Measurements from ENCODE around the gene RIN1. TPM values are rescaled to one million over a fixed set of nuclear protein-coding genes. Genes with fewer than 3 reads are reported as not detected.

Gene RIN1
- total RNA-seq, 2 experiments from 2014 or later, result 1.5 to 1.6 TPM

DNA sequence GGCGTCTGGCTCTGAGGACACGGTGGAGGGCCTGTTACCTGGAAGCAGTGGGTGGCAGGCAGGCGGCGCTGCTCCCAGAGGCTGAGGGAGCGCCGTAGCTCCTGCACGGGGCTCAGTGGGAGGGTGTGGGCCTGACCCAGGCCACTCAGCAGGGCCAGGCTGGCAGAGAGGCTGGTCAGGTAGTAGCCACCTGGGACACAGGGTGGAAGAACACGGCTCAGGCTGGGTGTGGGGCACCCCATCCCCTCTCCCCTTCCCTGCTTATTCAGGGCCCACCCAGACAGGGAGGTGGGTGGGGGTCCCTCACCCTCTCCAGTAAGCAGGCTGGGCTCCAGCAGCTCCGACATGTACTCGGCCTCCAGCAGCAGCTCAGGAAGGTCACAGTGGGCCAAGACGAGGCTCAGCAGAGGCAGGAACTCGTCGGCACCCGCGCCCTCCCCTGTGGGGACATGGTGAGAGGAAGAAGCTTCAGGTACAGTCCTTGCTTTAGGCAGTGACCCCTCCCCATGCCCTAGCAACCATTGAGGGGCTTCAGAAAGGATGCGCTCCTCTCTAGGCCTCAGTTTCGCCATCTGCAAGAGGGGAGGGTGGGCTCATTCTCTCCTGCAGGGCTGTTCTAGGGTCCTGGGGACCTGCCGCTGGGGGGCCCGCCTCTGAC is 2.9 kb downstream of the RIN1 start:
- no peak for DNase-seq
- Mint-ChIP-seq H3K9me3 (ENCODE audit: low read depth) (no peaks in the 10 kb centered on the region), H3K36me3 (ENCODE audit: low read depth) (peaks cover 7% of the 10 kb centered on the region), H3K27me3 (no peaks in the 10 kb centered on the region), H3K27ac (no peak overlapping the region), H3K4me1 (peaks cover 22% of the 10 kb centered on the region), H3K4me3 (no peak overlapping the region)
- ChIA-PET POLR2A (no interaction called here), CTCF (interaction anchor here (0.5 to 1.1 kb wide), 3 partner anchors 11 to 134 kb away, joined by 3 to 6 read pairs (median 5); partner anchors contain the start of gene BRMS1)
- no peak for ATAC-seq
- intact Hi-C loops (cut with DNase I, micrococcal nuclease), result no loop called here

DNA sequence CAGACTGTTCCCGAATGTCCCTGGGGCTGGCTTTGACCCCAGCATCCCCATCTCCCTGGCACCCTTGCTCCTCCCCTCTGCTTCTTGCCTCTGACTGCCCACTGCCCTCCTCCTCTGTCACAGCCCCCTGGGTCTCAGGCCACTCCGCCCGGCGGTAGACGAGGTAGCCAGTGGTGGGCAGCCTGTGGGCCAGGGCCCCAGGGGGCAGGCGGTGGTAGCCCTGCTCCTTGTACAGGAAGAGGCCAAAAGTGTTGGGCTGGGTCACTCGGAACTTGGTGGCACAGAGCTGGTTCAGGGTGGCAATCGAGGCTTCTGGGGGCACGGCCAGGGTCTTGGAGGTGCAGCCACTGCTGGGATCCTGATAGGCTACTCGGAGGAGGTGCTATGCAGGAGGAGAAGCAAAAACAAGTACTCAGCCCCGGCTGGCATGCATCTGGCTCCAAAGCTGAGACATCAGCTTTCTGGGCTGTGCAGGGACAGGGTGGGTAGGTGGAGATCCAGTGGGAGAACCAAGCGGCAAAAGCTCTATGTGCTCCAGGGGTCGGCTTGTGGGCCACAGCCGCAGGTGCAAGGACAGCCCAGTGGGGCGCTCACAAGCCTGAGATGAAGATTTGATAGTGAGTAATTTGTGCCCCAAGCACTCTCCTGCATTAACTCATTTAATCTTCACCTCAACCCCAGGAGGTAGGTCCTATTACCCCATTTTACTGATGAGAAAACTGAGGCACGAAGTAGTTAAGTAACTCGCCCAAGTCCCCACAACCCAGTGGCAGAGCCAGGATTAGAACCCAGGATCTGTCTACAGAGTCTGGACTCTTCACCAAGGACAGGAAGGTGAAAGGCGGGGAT is 3.6 kb downstream of the RIN1 start:
- H3K4me3 Mint-ChIP-seq, result no peak overlapping the region
- peaks cover 7% of the 10 kb centered on the region for H3K36me3 Mint-ChIP-seq (ENCODE audit: low read depth)
- peaks cover 27% of the 10 kb centered on the region for H3K4me1 Mint-ChIP-seq
- ChIA-PET CTCF (interaction anchor here (0.7 to 2.2 kb wide), 5 partner anchors 11 to 32 kb away, joined by 3 to 9 read pairs (median 5); no protein-coding TSS in a partner anchor), POLR2A (interaction anchor here (0.6 kb wide), 1 partner anchor 494 kb away, joined by 3 read pairs; no protein-coding TSS in a partner anchor)
- H3K9me3 Mint-ChIP-seq (ENCODE audit: low read depth), result no peaks in the 10 kb centered on the region
- H3K27ac Mint-ChIP-seq, result no peak overlapping the region
- ATAC-seq (no peak), DNase-seq (no peak)
- intact Hi-C loops (cut with DNase I, micrococcal nuclease), result no loop called here
- no peaks in the 10 kb centered on the region for H3K27me3 Mint-ChIP-seq

DNA sequence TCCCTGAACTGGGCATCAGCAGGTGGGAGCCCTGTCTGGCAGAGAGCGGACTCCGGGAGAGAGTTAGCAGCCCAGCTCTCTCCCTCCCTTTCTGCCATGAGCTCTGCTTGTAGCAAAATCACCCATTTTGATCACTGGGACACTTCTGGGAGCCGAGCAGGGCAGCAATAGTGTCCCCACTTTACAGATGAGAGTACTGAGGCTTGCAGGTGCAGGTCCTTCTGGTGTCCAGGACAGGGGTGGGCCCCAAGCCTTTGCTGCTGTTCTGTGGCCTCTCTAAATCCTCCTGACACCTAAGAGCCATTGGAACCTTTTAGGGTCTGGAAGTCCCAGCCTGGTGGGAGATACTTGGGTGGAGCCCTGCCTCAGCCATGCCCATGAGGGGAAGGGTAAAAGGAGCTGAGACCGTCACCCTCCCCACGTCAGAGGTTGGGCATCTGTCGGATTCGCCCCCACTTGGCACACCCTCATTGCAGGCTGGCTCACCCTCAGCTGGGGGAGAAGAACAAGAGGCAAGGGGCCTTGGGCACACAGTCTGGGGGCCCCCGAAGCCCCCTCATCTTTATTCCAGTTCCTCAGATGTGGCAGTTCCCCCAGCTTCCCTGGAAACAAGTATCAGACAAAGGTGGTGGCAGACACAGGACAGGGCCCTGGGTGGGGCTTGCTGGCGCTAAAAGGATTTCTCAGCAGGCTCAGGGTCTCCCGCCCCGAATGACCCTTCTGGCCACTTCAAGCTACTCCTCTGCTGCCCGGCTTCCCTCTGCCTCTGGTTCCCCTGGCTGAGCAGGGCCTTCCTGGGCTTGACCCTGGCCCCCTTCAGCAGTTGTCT is 4.5 kb downstream of the RIN1 start:
- CTCF ChIA-PET, result interaction anchor here (0.7 to 2.2 kb wide), 4 partner anchors 12 to 31 kb away, joined by 3 to 9 read pairs (median 4); no protein-coding TSS in a partner anchor
- Mint-ChIP-seq H3K36me3 (ENCODE audit: low read depth) (no peaks in the 10 kb centered on the region), H3K27me3 (no peaks in the 10 kb centered on the region), H3K9me3 (ENCODE audit: low read depth) (no peaks in the 10 kb centered on the region), H3K4me1 (peaks cover 24% of the 10 kb centered on the region), H3K4me3 (no peak overlapping the region), H3K27ac (no peak overlapping the region)
- ATAC-seq, result no peak
- no peak for DNase-seq
- intact Hi-C loops (cut with DNase I, micrococcal nuclease), result no loop called here
- POLR2A ChIA-PET, result interaction anchor here (0.6 kb wide), 1 partner anchor 495 kb away, joined by 3 read pairs; no protein-coding TSS in a partner anchor

DNA sequence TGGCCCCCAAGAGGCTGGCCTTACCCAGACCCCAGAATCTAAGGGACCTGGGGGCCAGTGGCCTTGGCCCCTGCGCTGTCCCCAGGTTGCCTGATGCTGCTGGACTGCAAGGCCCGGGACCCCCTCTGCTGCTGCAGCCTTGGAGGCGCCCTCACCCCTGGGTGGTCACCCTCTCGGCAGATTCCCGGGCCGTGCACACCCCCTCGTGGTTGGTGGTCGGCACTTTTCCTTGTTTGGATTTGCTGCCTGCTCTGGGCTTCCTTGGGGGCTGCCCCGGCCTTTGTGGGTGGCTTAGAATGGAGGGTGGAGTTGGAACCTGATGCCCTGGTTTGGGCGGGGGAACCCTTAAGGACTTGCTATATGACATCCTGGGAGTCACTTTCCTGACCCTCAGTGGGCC is 5.3 kb downstream of the RIN1 start:
- H3K27me3 Mint-ChIP-seq, result no peaks in the 10 kb centered on the region
- POLR2A ChIA-PET, result no interaction called here
- no peaks in the 10 kb centered on the region for H3K9me3 Mint-ChIP-seq (ENCODE audit: low read depth)
- CTCF ChIA-PET, result interaction anchor here (0.6 to 2.2 kb wide), 3 partner anchors 13 to 33 kb away, joined by 3 to 9 read pairs (median 6); no protein-coding TSS in a partner anchor
- no peak overlapping the region for H3K4me3 Mint-ChIP-seq
- intact Hi-C loops (cut with DNase I, micrococcal nuclease), result no loop called here
- no peak for DNase-seq
- no peak overlapping the region for H3K27ac Mint-ChIP-seq
- no peaks in the 10 kb centered on the region for H3K36me3 Mint-ChIP-seq (ENCODE audit: low read depth)
- peaks cover 23% of the 10 kb centered on the region for H3K4me1 Mint-ChIP-seq
- no peak for ATAC-seq

DNA sequence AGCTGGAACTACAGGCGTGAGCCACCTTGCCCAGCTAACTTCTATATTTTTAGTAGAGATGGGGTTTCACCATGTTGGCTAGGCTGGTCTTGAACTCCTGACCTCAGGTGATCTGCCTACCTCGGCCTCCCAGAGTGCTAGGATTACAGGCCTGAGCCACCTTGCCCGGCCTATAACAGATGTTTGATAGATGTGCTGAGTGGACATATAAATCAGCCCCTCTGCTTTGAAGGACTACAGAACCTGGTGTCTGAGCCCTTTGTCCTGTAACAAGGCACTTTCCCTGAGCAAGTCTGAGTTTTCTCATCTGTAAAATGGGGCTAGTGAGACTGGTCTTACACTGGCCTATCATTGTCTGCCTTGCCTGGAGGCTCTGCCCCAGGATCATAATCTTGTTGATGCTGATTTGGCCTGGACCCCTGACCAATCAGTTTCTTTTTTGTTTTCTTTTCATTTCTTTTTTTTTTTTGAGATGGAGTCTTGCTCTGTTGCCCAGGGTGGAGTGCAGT is 7.0 kb downstream of the RIN1 start:
- Mint-ChIP-seq H3K4me1 (peaks cover 28% of the 10 kb centered on the region), H3K36me3 (ENCODE audit: low read depth) (no peaks in the 10 kb centered on the region), H3K9me3 (ENCODE audit: low read depth) (no peaks in the 10 kb centered on the region), H3K4me3 (no peak overlapping the region), H3K27ac (no peak overlapping the region), H3K27me3 (no peaks in the 10 kb centered on the region)
- intact Hi-C loops (cut with DNase I, micrococcal nuclease), result loop anchor here in 1 of 2 experiments (5.0 kb wide), 1 partner anchor 107 kb away; no protein-coding TSS in a partner anchor
- ChIA-PET CTCF (interaction anchor here (0.6 to 1.5 kb wide), 6 partner anchors 12 to 49 kb away, joined by 3 to 19 read pairs (median 5); partner anchors contain the start of genes BRMS1 and CD248), POLR2A (no interaction called here)
- ATAC-seq (no peak), DNase-seq (no peak)

DNA sequence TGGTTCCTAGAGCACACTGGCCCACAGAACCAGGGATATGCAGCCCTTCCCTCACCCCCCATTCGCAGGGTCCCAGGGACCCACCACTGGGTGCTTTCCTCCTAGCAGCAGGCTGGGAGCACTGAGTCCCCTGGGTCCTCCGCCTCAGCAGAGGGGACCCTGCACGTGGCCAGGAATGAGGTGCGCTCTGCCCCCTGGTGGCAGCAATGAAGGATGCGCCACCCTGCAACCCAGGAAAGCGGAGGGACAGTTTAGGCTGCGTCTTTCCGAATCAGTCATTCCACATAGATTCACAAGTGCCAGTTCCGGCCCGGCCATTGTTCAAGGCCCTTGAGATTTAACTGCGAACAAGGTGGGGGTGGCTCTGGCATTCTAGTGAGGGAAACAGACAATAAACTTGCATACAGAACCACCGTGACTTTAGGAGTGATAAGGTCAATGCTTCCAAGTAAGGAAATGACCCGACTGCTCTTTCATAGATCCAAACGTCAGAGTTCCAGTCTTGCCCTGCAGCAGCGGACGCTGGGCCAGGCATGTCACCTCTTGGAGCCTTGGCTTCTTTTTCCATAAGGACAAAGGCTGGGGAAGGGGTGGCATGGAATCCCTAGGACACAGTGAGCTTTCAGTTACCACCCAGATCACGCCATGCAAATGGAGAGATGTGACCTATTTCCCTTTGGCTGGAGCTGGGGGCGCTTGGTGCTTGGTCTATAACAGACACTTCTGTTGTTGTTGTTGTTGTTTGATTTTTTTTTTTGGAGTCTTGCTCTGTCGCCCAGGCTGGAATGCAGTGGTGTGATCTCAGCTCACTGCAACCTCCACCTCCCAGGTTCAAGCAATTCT is 7.7 kb downstream of the RIN1 start:
- DNase-seq (peak; percentile 90), ATAC-seq (peak; percentile 91)
- intact Hi-C loops (cut with DNase I, micrococcal nuclease), result loop anchor here (1.0 to 5.0 kb wide), 3 partner anchors 16 to 106 kb away; no protein-coding TSS in a partner anchor
- POLR2A ChIA-PET, result no interaction called here
- no peaks in the 10 kb centered on the region for H3K27me3 Mint-ChIP-seq
- no peaks in the 10 kb centered on the region for H3K9me3 Mint-ChIP-seq (ENCODE audit: low read depth)
- H3K27ac Mint-ChIP-seq, result peak overlapping the region; percentile 73
- H3K36me3 Mint-ChIP-seq (ENCODE audit: low read depth), result no peaks in the 10 kb centered on the region
- CTCF ChIA-PET, result interaction anchor here (0.6 to 1.5 kb wide), 6 partner anchors 11 to 31 kb away, joined by 3 to 19 read pairs (median 5); partner anchors contain the start of genes BRMS1 and CD248
- peaks cover 31% of the 10 kb centered on the region for H3K4me1 Mint-ChIP-seq
- no peak overlapping the region for H3K4me3 Mint-ChIP-seq

DNA sequence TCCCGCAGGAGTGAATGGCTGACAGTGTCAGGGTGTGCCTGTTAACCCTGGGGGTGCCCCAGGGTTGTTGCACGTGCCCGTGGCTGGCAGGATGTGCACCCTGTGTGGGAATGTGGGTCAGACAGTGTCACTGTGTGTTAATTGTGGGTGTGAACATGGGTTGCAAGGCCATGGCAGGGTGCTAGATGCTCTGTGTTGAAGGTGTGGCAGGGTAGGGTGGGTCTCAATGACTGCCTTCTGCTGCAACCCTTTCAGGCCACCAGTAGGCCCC is 8.3 kb downstream of the RIN1 start:
- H3K9me3 Mint-ChIP-seq (ENCODE audit: low read depth), result no peaks in the 10 kb centered on the region
- peak overlapping the region; percentile 68 for H3K27ac Mint-ChIP-seq
- peaks cover 31% of the 10 kb centered on the region for H3K4me1 Mint-ChIP-seq
- POLR2A ChIA-PET, result no interaction called here
- CTCF ChIA-PET, result no interaction called here
- H3K4me3 Mint-ChIP-seq, result no peak overlapping the region
- H3K27me3 Mint-ChIP-seq, result no peaks in the 10 kb centered on the region
- H3K36me3 Mint-ChIP-seq (ENCODE audit: low read depth), result no peaks in the 10 kb centered on the region
- DNase-seq, result peak; percentile 48
- intact Hi-C loops (cut with DNase I, micrococcal nuclease), result loop anchor here (1.0 to 5.0 kb wide), 3 partner anchors 16 to 106 kb away; no protein-coding TSS in a partner anchor
- peak; percentile 38 for ATAC-seq

DNA sequence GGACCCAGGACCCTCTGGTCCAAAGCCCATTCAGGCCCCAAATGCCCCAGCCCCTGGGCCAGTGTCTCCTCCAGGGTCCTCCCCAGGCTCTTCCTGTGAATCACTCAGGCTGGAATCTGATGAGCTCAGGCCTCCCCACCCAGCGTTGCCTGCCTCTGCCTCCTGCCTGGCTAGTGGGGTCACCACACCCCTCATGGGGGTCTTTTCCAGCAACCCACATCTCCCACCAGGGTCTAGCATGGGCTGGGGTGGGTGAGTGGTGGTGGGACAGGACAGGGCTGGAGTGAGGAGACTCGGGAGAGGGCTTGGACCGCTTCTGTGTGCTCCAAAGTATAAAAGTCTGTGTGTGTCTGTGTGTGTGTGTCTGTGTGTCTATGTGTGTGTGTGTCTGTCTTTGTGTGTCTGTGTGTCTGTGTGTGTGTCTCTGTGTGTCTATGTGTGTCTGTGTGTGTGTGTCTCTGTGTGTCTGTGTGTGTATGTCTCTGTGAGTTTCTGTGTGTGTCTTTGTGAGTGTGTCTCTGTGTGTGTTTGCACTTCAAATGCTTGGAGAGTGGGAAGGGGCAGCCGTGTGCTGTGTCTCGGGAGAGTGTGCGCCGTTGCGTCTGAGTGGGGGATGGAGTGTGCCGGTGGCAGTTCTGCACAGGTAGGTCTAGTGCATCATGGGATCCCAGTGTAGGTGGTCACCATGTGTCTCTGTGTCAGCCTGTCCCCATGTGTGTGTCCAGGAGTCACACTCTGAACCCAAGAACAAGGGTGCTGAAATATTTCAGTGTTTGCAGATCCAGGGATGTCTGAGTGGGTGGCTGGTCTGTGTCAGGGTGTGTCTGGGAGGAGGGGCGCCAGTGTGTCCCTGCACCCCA is 8.8 kb downstream of the RIN1 start:
- Mint-ChIP-seq H3K27me3 (no peaks in the 10 kb centered on the region), H3K27ac (peak overlapping the region; percentile 68), H3K4me3 (no peak overlapping the region), H3K4me1 (peaks cover 31% of the 10 kb centered on the region), H3K9me3 (ENCODE audit: low read depth) (no peaks in the 10 kb centered on the region), H3K36me3 (ENCODE audit: low read depth) (no peaks in the 10 kb centered on the region)
- intact Hi-C loops (cut with DNase I, micrococcal nuclease), result loop anchor here (1.0 to 5.0 kb wide), 3 partner anchors 15 to 105 kb away; no protein-coding TSS in a partner anchor
- ChIA-PET CTCF (interaction anchor here (0.6 to 1.6 kb wide), 2 partner anchors 15 to 29 kb away, joined by 3 to 13 read pairs; no protein-coding TSS in a partner anchor), POLR2A (no interaction called here)
- DNase-seq, result no peak
- no peak for ATAC-seq

DNA sequence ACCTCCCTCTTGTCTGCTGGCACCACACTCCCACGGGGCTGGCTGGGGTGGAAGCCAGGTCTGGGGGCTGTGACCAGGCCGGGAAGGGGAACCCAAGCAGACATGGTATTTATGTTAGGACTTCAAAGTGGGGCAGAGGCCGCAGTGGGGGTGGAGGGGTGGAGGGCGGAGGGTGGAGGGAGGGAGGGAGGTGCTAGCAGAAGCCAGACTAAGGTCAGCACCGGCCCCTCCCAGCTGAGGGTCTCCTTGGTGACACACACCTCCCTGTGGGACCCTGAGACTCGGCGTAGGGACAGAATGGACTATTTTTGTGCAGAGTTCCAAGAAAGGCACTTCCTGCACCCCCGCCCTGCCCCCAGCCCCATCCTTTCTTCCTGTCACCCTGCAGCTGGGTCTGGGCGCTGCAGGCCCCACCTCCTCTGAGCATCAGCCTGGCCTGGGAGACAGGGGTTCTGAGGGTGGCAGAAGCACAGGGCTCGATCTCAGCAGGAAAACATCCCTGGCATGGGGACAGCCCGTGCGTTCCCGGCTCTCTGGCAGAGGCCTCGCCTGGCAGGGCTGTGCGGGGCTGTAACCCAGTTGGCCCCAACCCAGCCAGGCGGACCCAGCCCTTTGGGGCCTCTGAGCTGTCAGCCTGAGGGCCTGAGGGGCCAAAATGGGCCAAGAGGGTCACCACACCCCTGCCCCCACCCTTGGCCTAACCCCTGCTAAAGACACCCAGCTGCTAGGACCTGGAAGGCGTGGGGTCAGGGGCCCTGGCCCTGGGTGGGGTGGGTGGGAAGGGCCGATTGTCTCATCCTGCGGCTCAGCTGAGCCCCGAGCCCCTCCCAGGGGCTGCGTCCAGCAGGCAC is 9.7 kb downstream of the RIN1 start:
- no peak overlapping the region for H3K4me3 Mint-ChIP-seq
- POLR2A ChIA-PET, result no interaction called here
- H3K4me1 Mint-ChIP-seq, result peaks cover 31% of the 10 kb centered on the region
- no peaks in the 10 kb centered on the region for H3K27me3 Mint-ChIP-seq
- intact Hi-C loops (cut with DNase I, micrococcal nuclease), result loop anchor here in 1 of 2 experiments (5.0 kb wide), 1 partner anchor 104 kb away; no protein-coding TSS in a partner anchor
- peak; percentile 58 for DNase-seq
- peak; percentile 19 for ATAC-seq
- H3K36me3 Mint-ChIP-seq (ENCODE audit: low read depth), result no peaks in the 10 kb centered on the region
- H3K9me3 Mint-ChIP-seq (ENCODE audit: low read depth), result no peaks in the 10 kb centered on the region
- peak overlapping the region; percentile 52 for H3K27ac Mint-ChIP-seq
- CTCF ChIA-PET, result interaction anchor here (1.6 kb wide), 1 partner anchor 14 kb away, joined by 13 read pairs; no protein-coding TSS in a partner anchor
